Activated T-cell treated with anti-CD3 and anti-CD28 coated beads for 24 hours (primary cell): Measurements from ENCODE around the gene SDHD.

Experiments
- DNase-seq: peaks from one replicate; pipeline ENCODE4 v3.0.0-alpha.2; 2020; ENCODE audit warnings: low read depth

The SDHD gene

DNA sequence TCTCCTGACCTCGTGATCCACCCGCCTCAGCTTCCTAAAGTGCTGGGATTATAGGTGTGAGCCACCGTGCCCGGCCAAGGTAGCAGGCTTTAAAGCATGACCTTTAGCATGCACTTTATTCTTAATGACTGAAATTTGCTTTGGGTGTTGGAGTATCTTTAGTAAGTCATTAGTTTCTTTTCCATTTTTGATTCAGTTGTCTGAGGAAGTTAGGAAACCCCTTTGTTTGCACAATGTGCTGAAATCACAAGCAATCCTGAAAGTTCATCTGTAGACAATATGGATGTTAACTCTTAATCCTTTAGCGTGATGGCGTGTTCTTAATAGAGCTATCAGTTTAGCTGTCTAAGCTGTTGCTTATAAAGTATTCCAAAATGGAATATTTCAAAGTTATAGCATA is 16.8 kb downstream of the SDHD start:
- no peak for DNase-seq

- DNase-seq, result no peak
These were observed 19.4 kb downstream of the SDHD start for GRCh38 chr11:112106070-112106469.

DNA sequence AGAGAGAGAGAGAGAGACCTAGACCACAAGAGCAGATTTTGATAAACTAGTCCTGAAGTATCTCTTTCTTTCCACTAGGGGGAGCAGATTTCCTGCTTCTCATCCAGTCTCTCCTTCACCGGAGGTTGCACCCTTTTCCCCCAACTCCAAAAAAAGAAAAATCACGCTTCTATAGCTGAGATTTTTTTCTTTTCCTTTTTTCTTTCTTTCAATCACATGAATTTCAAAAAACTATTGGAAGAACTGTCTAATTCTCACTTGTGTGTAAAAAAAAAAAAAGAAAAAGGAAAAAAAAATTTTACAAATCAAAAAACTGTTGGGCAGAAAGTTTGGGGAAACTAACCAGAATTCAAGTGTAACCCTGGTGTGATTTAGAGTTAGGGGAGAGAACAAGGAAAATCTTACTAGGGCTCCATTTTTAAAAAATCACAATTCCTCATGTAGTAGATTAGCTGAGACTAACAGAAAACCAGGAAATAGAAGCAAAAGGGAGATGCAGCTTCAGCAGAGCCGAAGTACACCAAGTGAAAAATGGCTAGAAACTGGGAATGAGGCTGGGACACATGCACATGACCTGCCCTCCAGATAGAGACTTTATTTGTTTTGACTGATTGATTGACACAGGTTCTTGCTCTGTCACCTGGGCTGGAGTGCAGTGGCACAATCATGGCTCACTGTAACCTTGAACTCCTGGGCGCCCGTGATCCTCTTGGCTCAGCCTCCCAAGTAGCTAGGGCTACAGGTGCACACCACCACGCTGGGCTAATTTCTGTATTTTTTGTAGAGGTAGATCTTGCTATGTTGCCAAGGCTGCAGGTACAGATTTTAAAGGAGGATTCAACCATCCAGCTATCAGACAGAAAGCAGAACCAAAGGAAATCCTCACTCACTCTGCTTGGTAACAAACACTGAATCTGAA is 27.1 kb downstream of the SDHD start:
- no peak for DNase-seq

GRCh38 chr11:112114460-112114859 is 27.8 kb downstream of the SDHD start:
- DNase-seq, result no peak

GRCh38 chr11:112115386-112115785 is 28.7 kb downstream of the SDHD start:
- no peak for DNase-seq

GRCh38 chr11:112118176-112118575 is 31.5 kb downstream of the SDHD start:
- no peak for DNase-seq

DNA sequence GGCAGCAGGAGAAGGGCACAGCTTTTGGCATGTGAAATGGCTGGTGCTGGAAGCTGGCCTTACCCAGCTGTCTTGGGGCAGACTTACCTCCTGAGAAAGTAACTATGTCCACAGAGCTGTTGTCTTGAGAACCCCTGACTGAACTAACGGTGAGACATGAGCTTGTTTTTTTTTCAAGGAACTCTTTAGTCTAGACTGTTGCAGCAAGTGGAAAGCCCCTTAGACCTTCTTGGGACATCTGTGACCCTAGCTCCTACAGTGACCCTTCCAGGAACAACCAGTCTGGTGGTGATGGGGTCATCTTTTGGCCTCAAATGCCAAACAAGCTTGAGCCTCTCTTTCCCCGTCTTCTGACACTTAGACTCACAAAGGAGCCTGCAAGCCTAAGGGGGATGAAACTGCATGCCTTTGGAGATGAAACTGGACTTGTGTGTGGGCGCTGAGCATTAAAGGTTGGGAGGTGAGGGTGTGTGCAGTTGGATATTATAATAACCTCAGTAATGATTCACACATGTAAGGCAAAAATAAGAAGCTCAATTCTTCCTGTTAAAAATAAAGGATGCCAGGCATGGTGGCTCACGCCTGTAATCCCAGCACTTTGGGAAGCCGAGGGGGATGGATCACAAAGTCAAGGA is 35.4 kb downstream of the SDHD start:
- DNase-seq, result no peak

DNA sequence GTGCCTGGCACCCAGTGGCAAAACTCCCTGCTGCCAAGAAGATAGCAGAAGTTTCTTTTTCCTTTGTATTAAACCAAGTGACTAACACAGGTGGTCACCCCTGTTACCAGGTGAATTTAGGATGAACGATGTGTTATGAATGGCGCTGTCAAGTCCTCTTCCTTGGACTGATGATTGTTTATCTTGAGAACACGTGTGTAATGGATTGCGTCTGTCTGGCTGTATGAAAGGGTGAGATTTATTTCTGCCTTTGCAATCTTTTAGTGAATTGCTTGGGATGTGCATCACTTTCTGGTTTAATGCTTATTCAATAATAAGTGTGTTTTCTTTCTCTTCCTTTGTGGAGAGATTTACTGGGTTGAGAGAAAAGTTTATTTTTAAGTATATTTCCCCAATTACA is 36.5 kb downstream of the SDHD start:
- no peak for DNase-seq

DNA sequence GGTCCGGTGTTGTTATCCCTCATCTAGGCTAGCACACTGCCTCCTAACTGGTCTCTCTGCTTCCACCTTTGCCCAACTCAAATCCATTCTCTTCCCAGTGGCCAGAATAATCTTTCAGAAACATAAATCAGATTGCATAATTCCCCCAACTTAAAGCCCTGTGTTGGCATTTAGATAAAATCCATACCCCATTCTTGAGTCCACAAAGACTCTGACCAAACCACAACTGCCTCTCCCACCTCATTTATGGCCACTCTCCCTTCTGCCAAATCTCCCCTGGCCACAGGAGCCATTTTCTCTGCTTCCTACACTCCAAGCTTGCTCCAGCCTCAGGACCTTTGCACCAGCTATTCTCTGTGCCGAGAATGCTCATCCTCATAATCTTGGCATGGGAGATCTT is 40.4 kb downstream of the SDHD start:
- DNase-seq, result no peak

- DNase-seq, result no peak
These were observed 41.9 kb downstream of the SDHD start for GRCh38 chr11:112128483-112129121.

- DNase-seq, result no peak
These were observed 43.0 kb downstream of the SDHD start for GRCh38 chr11:112129656-112130055.

- DNase-seq, result no peak
These were observed 46.1 kb downstream of the SDHD start for GRCh38 chr11:112132737-112133136.

DNA sequence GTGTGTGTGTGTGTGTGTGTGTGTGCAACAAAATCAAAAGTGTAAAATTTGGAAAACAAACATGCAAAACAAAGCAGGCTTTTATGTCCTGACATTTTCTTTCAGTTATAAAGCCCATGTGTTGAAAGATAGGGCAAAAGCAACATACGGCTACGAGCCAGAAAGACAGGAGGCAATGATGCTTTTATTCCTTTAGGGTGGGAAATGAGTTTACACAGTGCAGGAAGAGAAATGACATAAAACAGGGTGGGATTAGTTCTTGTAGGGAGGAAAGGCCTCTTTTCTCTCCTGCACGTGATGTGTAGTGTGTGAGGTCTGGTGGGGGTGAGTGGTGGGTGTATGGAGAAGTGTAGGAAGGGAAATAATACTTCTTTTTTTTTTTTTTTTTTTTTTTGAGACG is 47.8 kb downstream of the SDHD start:
- DNase-seq, result no peak

- DNase-seq, result no peak
These were observed 56.9 kb downstream of the SDHD start for GRCh38 chr11:112143597-112143996.
